Suppressor macrophage treated with lipopolysaccharide for 1 hour (primary cell): ENCODE results near the gene USP12.

Experiments
- DNase-seq, 3 donors: peaks; one replicate each; pipeline ENCODE4 v3.0.0-alpha.2; 2020 to 2022

The USP12 gene

GRCh38 chr13:27027086-27027667 is 144.4 kb downstream of the USP12 start:
- DNase-seq: no peak

- DNase-seq: no peak
Observed at GRCh38 chr13:27026396-27026795, 145.2 kb downstream of the USP12 start.

- DNase-seq: no peak
Observed at GRCh38 chr13:27024776-27025492, 146.7 kb downstream of the USP12 start.

DNA sequence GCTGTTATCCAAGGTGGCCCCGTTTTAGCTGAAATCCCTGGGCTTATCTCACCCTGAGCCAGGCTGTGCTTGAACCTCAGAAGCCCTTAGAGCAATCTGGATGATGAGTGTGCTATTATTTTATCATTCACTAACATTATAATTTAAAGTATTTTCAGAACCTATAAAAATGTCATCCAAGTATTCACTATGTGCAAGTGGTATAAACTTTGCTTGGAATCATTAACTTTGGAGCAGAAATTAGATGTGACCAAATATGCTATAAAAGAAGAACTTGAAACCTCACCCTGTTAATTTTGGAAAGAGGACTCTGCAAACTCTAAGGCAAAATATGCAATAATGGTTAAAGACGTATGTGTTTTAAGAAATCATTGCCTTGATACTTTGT is 147.5 kb downstream of the USP12 start:
- DNase-seq: no peak

- no peak for DNase-seq
Observed at GRCh38 chr13:27023385-27024073, 148.1 kb downstream of the USP12 start.

DNA sequence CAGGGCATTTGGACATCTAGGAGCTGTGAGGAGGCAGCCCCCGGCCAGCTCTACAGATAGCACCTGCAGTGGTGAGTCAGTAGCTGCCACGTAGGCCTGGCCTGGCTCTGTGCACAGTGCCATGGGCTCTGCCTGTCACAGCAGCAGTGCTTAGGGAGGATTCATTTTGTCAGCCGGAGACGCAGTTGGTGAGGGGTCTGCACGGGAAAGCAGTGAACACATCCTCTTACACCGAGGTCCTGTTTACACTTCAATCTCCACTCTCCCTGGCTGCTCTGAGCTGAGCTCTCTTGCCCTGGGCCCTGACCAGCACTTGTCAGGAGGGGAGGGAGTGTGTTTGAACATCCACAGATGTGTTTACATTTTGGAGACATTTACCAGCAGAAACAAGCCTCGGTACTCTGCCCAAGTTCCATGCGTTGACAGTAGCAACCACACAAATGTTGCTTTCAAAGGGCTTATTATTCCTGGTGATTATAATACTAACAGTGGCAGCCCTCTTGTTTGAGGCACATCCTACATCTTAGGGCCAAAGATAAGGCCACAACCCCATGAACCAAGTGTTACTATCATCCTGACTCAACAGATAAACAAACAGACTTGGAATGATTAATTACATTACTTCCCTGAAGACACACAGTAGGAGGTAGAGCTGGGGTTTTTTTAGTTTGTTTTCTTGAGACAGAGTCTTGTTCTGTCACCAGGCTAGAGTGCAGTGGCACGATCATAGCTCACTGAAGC is 148.9 kb downstream of the USP12 start:
- no peak for DNase-seq

- no peak for DNase-seq
Observed at GRCh38 chr13:27020415-27020814, 151.2 kb downstream of the USP12 start.

GRCh38 chr13:27018882-27019281 is 152.7 kb downstream of the USP12 start:
- DNase-seq: no peak

- DNase-seq: peak; percentile 22 to 58 (median 57)
Observed at GRCh38 chr13:27018344-27018861, 153.2 kb downstream of the USP12 start.

DNA sequence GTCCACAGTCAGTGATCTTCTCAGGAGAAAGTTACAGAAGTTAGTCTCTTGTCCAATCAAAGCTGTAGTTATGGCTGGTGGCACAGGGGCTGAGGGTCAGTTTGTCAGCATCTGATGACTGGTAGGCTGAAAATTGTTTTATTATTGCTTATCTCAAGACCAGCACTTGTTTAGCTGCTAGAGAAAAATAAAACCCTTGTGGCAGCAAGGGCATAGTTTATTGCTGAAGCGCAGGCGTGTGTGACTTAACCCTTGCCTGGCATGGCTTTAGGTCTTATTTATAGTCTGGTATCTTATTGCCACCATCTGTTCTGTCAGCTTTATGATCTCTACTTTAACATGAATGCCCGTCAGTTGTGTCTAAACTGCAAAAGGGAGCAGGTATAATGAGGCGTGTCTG is 154.7 kb downstream of the USP12 start:
- DNase-seq: no peak
